Uterus (tissue), 4 donors: Measurements from ENCODE around the gene USP32. TPM values are rescaled to one million over a fixed set of nuclear protein-coding genes. Genes with fewer than 3 reads are reported as not detected.
A peak's percentile ranks its signal among the peaks of the same experiment; 100 is the strongest.
"Not testable (repeated sequence)": the region's sequence is repeated elsewhere in the genome, so short reads cannot be mapped to it uniquely, and the experiment has no call there.

Experiments used
- DNase-seq, 2 donors: peaks; one replicate each; pipeline ENCODE4 v3.0.0-alpha.2; 2019 to 2020
- H3K27ac ChIP-seq, 2 donors: fragments of 200-600 bp; sonication (generic); 1 replicate in 1 of 2; 2 replicates in 1 of 2; pipeline ENCODE4 v1.5.1; 2016 to 2018
- H3K27me3 ChIP-seq, 2 donors: fragments of 200-600 bp; sonication (generic); one replicate each; pipeline ENCODE4 v1.5.1; 2018 to 2019; ENCODE audit warnings: control low read depth in 1 of 2
- H3K36me3 ChIP-seq, 2 donors: fragments of 200-600 bp; sonication (generic); one replicate each; pipeline ENCODE4 v1.5.1; 2019; ENCODE audit warnings: control low read depth in 1 of 2
- H3K4me1 ChIP-seq, 2 donors: fragments of 200-600 bp; sonication (generic); one replicate each; pipeline ENCODE4 v1.5.1; 2018 to 2019; ENCODE audit warnings: control low read depth in 1 of 2
- H3K4me3 ChIP-seq, 2 donors: fragments of 200-600 bp; sonication (generic); 1 replicate in 1 of 2; 2 replicates in 1 of 2; pipeline ENCODE4 v1.5.1; 2018 to 2019; ENCODE audit warnings: mild to moderate bottlenecking in 1 of 2
- H3K9me3 ChIP-seq, 2 donors: fragments of 200-600 bp; sonication (generic); one replicate each; pipeline ENCODE4 v1.5.1; 2019; ENCODE audit warnings: control low read depth in 1 of 2
- POLR2A ChIP-seq, 2 donors: fragments of 450-650 bp; IDR thresholded peaks; one replicate each; pipeline ENCODE4 v1.6.1; 2016; ENCODE audit warnings: antibody characterized with exemption in 2 of 2, mild to moderate bottlenecking in 1 of 2, moderate library complexity in 1 of 2
- intact Hi-C: fragments of 100-400 bp; cut with DNase I; formaldehyde crosslinking; loops from one replicate; pipeline ENCODE4 v1.15.1; 2023; ENCODE audit warnings: low total_unique reads
- total RNA-seq, 4 donors: library from RNA; depleted of rRNA in 3 of 4; stranded (reverse); fragments of >200 nt in 3 of 4; gene quantifications; one replicate each; pipeline versions ENCODE4 v1.1.0 to v1.2.4, GENCODE V29; 2014 to 2023
- TF ChIP-seq, protein P1 (sequence below), 4 experiments: fragments of 200-600 bp in 2 of 4; fragments of 450-650 bp in 2 of 4; sonication (generic) in 2 of 4; IDR thresholded peaks; one replicate each; pipeline ENCODE4 v1.5.1; 2016 to 2019; ENCODE audit warnings: antibody characterized with exemption in 4 of 4, mild to moderate bottlenecking in 2 of 4, moderate library complexity in 1 of 4
- donor health status: DM: yes; HTN: yes; CAD: no.

Gene USP32
- total RNA-seq, 4 donors from 2014 or later: 28.4 to 54.1 (median 43.1) TPM

DNA sequence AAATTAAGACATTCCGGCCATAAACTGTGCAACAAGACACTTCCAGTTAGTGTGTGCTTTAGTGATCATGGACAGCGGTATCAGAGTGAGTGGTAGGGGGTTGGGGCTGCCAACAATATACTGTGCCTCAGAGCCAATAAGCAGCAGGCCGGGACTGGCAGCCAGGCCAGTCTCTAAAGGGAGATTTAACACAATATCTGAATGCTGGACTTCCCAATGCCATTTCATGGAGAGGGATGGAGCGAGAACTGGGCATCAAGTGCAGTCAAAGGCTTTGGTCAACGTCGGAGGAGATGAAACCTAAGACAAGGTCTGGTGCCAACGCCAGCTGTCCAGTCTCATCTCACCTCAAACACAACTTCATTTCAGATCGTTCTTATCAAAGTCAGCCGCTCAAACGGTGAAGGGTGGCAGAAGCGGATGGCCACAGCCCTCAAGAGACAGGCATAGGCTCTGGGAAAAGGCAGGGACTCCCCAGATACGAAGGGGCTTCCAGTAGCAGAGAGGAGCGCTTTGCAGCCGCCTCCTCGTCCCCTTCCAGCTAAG is 935 bp downstream of the USP32 start:
- peak in 1 of 2 donors; percentile 14 for DNase-seq
- Histone ChIP-seq H3K4me3 (peak overlapping the region; percentile 88 to 93), H3K27me3 (no peaks in the 10 kb centered on the region), H3K4me1 (no peaks in the 10 kb centered on the region), H3K9me3 (no peaks in the 10 kb centered on the region), H3K36me3 (no peaks in the 10 kb centered on the region), H3K27ac (peak overlapping the region; percentile 89 to 96)
- TF ChIP-seq, protein P1, sequence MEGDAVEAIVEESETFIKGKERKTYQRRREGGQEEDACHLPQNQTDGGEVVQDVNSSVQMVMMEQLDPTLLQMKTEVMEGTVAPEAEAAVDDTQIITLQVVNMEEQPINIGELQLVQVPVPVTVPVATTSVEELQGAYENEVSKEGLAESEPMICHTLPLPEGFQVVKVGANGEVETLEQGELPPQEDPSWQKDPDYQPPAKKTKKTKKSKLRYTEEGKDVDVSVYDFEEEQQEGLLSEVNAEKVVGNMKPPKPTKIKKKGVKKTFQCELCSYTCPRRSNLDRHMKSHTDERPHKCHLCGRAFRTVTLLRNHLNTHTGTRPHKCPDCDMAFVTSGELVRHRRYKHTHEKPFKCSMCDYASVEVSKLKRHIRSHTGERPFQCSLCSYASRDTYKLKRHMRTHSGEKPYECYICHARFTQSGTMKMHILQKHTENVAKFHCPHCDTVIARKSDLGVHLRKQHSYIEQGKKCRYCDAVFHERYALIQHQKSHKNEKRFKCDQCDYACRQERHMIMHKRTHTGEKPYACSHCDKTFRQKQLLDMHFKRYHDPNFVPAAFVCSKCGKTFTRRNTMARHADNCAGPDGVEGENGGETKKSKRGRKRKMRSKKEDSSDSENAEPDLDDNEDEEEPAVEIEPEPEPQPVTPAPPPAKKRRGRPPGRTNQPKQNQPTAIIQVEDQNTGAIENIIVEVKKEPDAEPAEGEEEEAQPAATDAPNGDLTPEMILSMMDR (IDR thresholded peaks at IDR 0.05): no peak
- no peak for TF ChIP-seq POLR2A (IDR thresholded peaks at IDR 0.05)
- intact Hi-C loops: no loop called here

DNA sequence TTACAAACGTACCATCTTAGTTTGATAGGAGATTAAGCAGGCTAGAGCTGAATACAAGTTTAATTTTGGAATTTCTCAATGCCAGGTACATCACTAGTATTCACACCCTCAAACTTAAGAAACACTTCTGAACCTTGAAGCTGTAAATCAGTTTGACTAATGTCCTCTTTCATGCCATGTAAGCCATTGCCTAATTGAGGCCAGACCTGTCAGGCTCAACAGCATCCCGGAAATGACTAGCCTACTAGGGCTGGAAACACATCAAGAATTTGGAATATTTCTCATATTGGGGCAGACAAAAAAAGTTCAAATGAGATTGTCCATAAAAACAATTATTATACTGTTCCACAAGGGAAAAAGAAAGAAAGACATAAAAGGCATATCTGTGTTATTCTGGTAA is 1.7 kb downstream of the USP32 start:
- Histone ChIP-seq H3K4me3 (peak overlapping the region in 1 of 2 donors; percentile 88), H3K27me3 (no peaks in the 10 kb centered on the region), H3K27ac (peak overlapping the region in 1 of 2 donors; percentile 96), H3K36me3 (no peaks in the 10 kb centered on the region), H3K9me3 (no peaks in the 10 kb centered on the region), H3K4me1 (no peaks in the 10 kb centered on the region)
- TF ChIP-seq POLR2A (IDR thresholded peaks at IDR 0.05): no peak
- TF ChIP-seq, protein P1 (IDR thresholded peaks at IDR 0.05): no peak
- DNase-seq: no peak
- intact Hi-C loops: no loop called here

DNA sequence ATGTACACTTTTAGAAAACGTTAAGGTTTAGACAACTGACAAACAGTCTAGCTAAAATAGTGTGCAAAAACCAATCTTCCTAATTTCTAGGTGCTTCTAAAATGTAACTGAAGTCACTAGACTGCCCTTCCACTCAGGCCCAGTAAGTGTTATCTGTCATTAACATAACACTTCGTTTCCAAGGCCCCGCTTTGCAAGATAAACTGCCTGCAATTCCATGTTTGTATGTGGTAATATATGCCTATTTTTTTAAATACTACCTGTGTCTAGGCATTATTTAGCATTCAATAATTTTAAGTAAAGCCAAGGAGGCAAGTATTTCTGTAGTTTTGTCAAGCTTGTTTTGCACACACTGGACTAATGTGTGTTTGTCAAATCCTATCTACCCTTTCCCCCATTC is 3.2 kb downstream of the USP32 start:
- H3K27me3 ChIP-seq: no peaks in the 10 kb centered on the region
- H3K9me3 ChIP-seq: no peaks in the 10 kb centered on the region
- no peak overlapping the region for H3K27ac ChIP-seq
- no peaks in the 10 kb centered on the region for H3K4me1 ChIP-seq
- H3K4me3 ChIP-seq: no peak overlapping the region
- no peaks in the 10 kb centered on the region for H3K36me3 ChIP-seq
- DNase-seq: no peak
- TF ChIP-seq POLR2A (IDR thresholded peaks at IDR 0.05): no peak
- TF ChIP-seq, protein P1 (IDR thresholded peaks at IDR 0.05): no peak
- intact Hi-C loops: no loop called here

DNA sequence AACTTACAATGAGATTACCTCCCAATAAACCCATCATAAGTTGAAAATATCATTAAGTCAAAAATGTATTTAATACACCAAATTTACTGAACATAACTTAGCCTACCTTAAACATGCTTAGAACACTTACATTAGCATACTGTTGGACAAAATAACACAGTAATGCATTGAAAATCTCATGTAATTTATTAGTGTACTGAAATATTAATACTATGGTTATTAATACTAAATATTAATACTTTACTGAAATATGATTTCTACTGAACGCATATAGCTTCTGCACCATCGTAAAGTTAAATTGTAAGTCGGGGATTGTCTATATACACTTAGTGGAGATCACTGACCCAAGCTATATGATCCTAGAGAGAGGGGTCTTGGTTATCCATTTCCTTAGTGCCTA is 4.3 kb downstream of the USP32 start:
- no peak overlapping the region for H3K27ac ChIP-seq
- no peaks in the 10 kb centered on the region for H3K9me3 ChIP-seq
- no peak overlapping the region for H3K4me3 ChIP-seq
- no peaks in the 10 kb centered on the region for H3K27me3 ChIP-seq
- no peak for DNase-seq
- TF ChIP-seq, protein P1 (IDR thresholded peaks at IDR 0.05): no peak
- no peak for TF ChIP-seq POLR2A (IDR thresholded peaks at IDR 0.05)
- no peaks in the 10 kb centered on the region for H3K4me1 ChIP-seq
- H3K36me3 ChIP-seq: no peaks in the 10 kb centered on the region
- intact Hi-C loops: no loop called here

DNA sequence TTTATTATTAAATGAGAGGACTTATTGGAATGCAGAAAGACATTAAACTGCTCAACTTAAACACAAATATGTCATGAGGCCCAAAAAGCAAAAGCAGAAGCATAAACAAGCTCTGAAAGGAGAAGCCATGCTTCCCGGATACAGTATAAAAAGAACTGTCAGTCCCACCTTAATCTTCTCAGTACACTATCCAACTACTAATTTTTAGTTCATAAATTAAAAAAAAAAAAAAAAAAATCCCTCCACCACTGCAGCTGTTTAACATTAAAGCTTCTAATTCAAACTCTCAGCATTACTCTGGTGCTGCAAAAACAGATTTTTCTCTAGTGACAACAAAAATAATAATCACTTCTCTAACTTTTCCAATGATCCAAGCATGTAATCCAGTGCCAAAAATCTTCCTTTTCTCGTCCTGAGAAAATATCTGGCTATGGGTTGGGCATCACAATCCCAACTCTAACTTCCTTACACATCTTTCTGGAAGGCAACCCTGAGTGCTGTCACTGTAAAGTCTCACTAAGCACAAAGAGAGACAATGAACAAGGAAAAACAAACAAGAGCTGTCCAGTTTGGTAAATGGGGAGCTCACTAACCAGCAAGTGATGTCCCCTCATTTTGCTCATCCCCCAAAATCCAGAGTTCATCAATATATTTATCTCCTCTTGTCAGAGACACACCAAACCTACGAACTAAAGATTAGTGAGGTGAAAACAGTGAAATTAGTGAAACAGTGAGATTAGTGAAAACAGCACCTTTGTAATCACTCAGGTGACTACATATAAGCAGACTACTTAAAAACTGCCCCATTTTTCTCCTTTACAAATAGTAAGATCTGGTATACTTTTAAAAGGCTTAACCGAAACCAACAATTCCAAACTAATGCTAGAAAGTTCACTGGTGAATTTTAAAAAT is 5.5 kb downstream of the USP32 start:
- DNase-seq: no peak
- H3K27me3 ChIP-seq: no peaks in the 10 kb centered on the region
- intact Hi-C loops: no loop called here
- no peaks in the 10 kb centered on the region for H3K4me1 ChIP-seq
- no peak overlapping the region for H3K27ac ChIP-seq
- H3K36me3 ChIP-seq: no peaks in the 10 kb centered on the region
- H3K4me3 ChIP-seq: no peak overlapping the region
- H3K9me3 ChIP-seq: no peaks in the 10 kb centered on the region
- TF ChIP-seq POLR2A (IDR thresholded peaks at IDR 0.05): no peak
- TF ChIP-seq, protein P1 (IDR thresholded peaks at IDR 0.05): no peak

DNA sequence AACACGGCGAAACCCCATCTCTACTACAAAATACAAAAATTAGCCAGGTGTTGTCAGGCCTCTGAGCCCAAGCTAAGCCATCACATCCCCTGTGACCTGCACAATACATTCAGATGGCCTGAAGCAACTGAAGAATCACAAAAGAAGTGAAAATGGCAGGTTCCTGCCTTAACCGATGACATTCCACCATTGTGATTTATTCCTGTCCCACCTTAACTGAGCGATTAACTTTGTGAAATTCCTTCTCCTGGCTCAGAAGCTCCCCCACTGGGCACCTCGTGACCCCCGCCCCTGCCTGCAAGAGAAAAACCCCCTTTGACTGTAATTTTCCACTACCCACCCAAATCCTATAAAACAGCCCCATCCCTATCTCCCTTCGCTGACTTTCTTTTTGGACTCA is 7.0 kb downstream of the USP32 start:
- intact Hi-C loops, H3K9me3 ChIP-seq, DNase-seq, H3K27me3 ChIP-seq, H3K4me3 ChIP-seq, H3K4me1 ChIP-seq, H3K27ac ChIP-seq, H3K36me3 ChIP-seq: not testable (repeated sequence)
